Astrocyte (in vitro differentiated cells and primary cell): ENCODE results near the gene C10orf90.

Experiments
- EZH2 ChIP-seq: IDR thresholded peaks from 2 replicates; pipeline ENCODE4 v1.6.1; 2012; ENCODE audit warnings: mild to moderate bottlenecking, low read length, inconsistent platforms; ENCODE audit not compliant: insufficient read depth
- TF ChIP-seq, protein P1 (sequence below): IDR thresholded peaks from 2 replicates; pipeline ENCODE4 v1.5.1; 2011; ENCODE audit warnings: low read depth, mild to moderate bottlenecking, inconsistent platforms, low read length, moderate library complexity; ENCODE audit not compliant: insufficient read depth

GRCh38 chr10:126433351-126433750, 237.1 kb downstream of the C10orf90 start:
- TF ChIP-seq, protein P1, sequence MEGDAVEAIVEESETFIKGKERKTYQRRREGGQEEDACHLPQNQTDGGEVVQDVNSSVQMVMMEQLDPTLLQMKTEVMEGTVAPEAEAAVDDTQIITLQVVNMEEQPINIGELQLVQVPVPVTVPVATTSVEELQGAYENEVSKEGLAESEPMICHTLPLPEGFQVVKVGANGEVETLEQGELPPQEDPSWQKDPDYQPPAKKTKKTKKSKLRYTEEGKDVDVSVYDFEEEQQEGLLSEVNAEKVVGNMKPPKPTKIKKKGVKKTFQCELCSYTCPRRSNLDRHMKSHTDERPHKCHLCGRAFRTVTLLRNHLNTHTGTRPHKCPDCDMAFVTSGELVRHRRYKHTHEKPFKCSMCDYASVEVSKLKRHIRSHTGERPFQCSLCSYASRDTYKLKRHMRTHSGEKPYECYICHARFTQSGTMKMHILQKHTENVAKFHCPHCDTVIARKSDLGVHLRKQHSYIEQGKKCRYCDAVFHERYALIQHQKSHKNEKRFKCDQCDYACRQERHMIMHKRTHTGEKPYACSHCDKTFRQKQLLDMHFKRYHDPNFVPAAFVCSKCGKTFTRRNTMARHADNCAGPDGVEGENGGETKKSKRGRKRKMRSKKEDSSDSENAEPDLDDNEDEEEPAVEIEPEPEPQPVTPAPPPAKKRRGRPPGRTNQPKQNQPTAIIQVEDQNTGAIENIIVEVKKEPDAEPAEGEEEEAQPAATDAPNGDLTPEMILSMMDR: no peak
- no peak for TF ChIP-seq EZH2
